Endothelial cell of umbilical vein (primary cell): Measurements from ENCODE around the gene SLC35F5. TPM values are rescaled to one million over a fixed set of nuclear protein-coding genes. Genes with fewer than 3 reads are reported as not detected.

Source experiments
- BruUV-seq: library from RNA; stranded (reverse); fragments of 400-500 nt; replicated peaks from 2 replicates; lab custom pipeline; 2021; lab: Mats Ljungman, UMichigan
- CTCF ChIA-PET: fragments of 300-600, 350-600 bp; sonication (Branson Sonifier 250); formaldehyde crosslinking; loops from one replicate; lab custom pipeline; 2021; ENCODE audit warnings: antibody characterized with exemption, inconsistent platforms; lab: Charles Lee
- POLR2A ChIA-PET: fragments of 300-600, 350-600 bp; sonication (Branson Sonifier 250); formaldehyde crosslinking; loops from one replicate; lab custom pipeline; 2021; ENCODE audit warnings: antibody characterized with exemption, inconsistent platforms; lab: Charles Lee
- DNase-seq: peaks from one replicate; pipeline ENCODE4 v3.0.0-alpha.2; 2011; ENCODE audit warnings: low read depth, low spot score
- FAIRE-seq: peaks from 2 replicates; lab custom pipeline; 2011; peaks lifted over from hg19 to GRCh38; lab: Jason Lieb, UNC
- H2AFZ ChIP-seq: 2 replicates; pipeline ENCODE4 v1.6.0; 2012; ENCODE audit warnings: low read depth, low read length, control low read depth, inconsistent platforms
- H3K27ac ChIP-seq: 2 replicates; pipeline ENCODE4 v1.5.1; 2011; ENCODE audit warnings: low read depth, mild to moderate bottlenecking, control low read depth, low read length, moderate library complexity; ENCODE audit not compliant: insufficient read depth
- H3K27me3 ChIP-seq, 2 experiments: 2 replicates each; pipeline versions ENCODE4 v1.6.0 to v1.6.1; 2011; ENCODE audit warnings: low read length in 2 of 2, mixed read lengths in 1 of 2; ENCODE audit not compliant: control insufficient read depth in 2 of 2, insufficient read depth in 2 of 2
- H3K36me3 ChIP-seq, 2 experiments: 2 replicates in 1 of 2; 3 replicates in 1 of 2; pipeline ENCODE4 v1.5.1; 2011; ENCODE audit warnings: low read length in 2 of 2, mild to moderate bottlenecking in 1 of 2, moderate library complexity in 1 of 2; ENCODE audit not compliant: control insufficient read depth in 2 of 2, insufficient read depth in 2 of 2; ENCODE audit errors: extremely low read depth in 1 of 2
- H3K4me1 ChIP-seq: 3 replicates; pipeline ENCODE4 v1.5.1; 2011; ENCODE audit warnings: mild to moderate bottlenecking, low read length; ENCODE audit not compliant: control insufficient read depth, insufficient read depth; ENCODE audit errors: extremely low read depth
- H3K4me2 ChIP-seq: 2 replicates; pipeline ENCODE4 v1.6.1; 2011; ENCODE audit warnings: low read length, control low read depth, mixed read lengths; ENCODE audit not compliant: insufficient read depth
- H3K4me3 ChIP-seq, 3 experiments: fragments of 200-600 bp in 1 of 3; sonication (generic), shearing (Covaris generic) in 1 of 3; replicated peaks in 1 of 3; 2 replicates each; pipeline ENCODE4 v1.5.1; 2011 to 2016; ENCODE audit warnings: control low read depth in 3 of 3, low read length in 3 of 3, mild to moderate bottlenecking in 2 of 3, inconsistent platforms in 1 of 3, low read depth in 1 of 3, moderate library complexity in 1 of 3; ENCODE audit not compliant: insufficient read depth in 1 of 3
- H3K79me2 ChIP-seq: 2 replicates; pipeline ENCODE4 v1.6.0; 2012; ENCODE audit warnings: low read length, inconsistent platforms; ENCODE audit not compliant: control insufficient read depth, insufficient read depth
- H3K9ac ChIP-seq: replicated peaks from 2 replicates; pipeline ENCODE3; 2011; ENCODE audit warnings: low read length, control low read depth; ENCODE audit not compliant: insufficient read depth; ENCODE audit errors: extremely low read depth
- H3K9me1 ChIP-seq: replicated peaks from 3 replicates; pipeline ENCODE4 v1.6.0; 2011; ENCODE audit warnings: mild to moderate bottlenecking, low read length; ENCODE audit not compliant: control insufficient read depth, insufficient read depth; ENCODE audit errors: extremely low read depth
- H3K9me3 ChIP-seq: replicated peaks from 2 replicates; pipeline ENCODE4 v1.5.1; 2012; ENCODE audit warnings: low read length, inconsistent platforms; ENCODE audit not compliant: control insufficient read depth, insufficient read depth
- H4K20me1 ChIP-seq: replicated peaks from 2 replicates; pipeline ENCODE3; 2011; ENCODE audit warnings: mild to moderate bottlenecking, low read length; ENCODE audit not compliant: control insufficient read depth, insufficient read depth; ENCODE audit errors: extremely low read depth
- EZH2 ChIP-seq: IDR thresholded peaks from 2 replicates; pipeline ENCODE4 v1.6.1; 2012; ENCODE audit warnings: borderline replicate concordance, low read depth, mild to moderate bottlenecking, moderate library complexity, low read length, inconsistent platforms; ENCODE audit not compliant: severe bottlenecking
- FOS ChIP-seq: IDR thresholded peaks from 2 replicates; pipeline ENCODE4 v1.6.1; 2011; ENCODE audit warnings: mild to moderate bottlenecking, low read length, moderate library complexity, borderline replicate concordance; ENCODE audit not compliant: insufficient read depth
- GATA2 ChIP-seq: IDR thresholded peaks from 2 replicates; pipeline ENCODE4 v1.7.0; 2011; ENCODE audit warnings: low read depth, mild to moderate bottlenecking, moderate library complexity, mixed read lengths, low read length; ENCODE audit not compliant: insufficient read length, insufficient read depth
- JUN ChIP-seq: IDR thresholded peaks from 2 replicates; pipeline ENCODE4 v1.6.1; 2011; ENCODE audit warnings: borderline replicate concordance, low read depth; ENCODE audit not compliant: insufficient read length, insufficient read depth
- MYC ChIP-seq: IDR thresholded peaks from one replicate; pipeline ENCODE4 v1.6.1; 2011; ENCODE audit warnings: mild to moderate bottlenecking, low read depth, low read length
- POLR2A ChIP-seq: IDR thresholded peaks from 2 replicates; pipeline ENCODE4 v1.6.1; 2012; ENCODE audit warnings: low read depth, mild to moderate bottlenecking, control low read depth, low read length
- POLR2AphosphoS5 ChIP-seq: IDR thresholded peaks from 2 replicates; pipeline ENCODE4 v1.6.1; 2012; ENCODE audit warnings: low read depth, mild to moderate bottlenecking, control low read depth, low read length, moderate library complexity; ENCODE audit not compliant: insufficient read depth
- dilution Hi-C: fragments of 300-500 bp; cut with MboI; formaldehyde crosslinking; loops from one replicate; pipeline ENCODE4 v1.15.0; 2019; ENCODE audit warnings: low sequenced_read_pairs; ENCODE audit not compliant: extremely low pct_ligation_motif_present
- intact Hi-C: fragments of 100-400 bp; cut with micrococcal nuclease; formaldehyde crosslinking; loops from one replicate; pipeline ENCODE4 v1.10.0; 2022
- polyA plus RNA-seq, 4 experiments: library from polyadenylated mRNA; depleted of rRNA in 3 of 4; stranded (reverse) in 3 of 4; unstranded in 1 of 4; fragments of >200 nt; gene quantifications; 2 replicates each; pipeline versions ENCODE4 v1.2.1 to v1.2.3, GENCODE V29; 2011 to 2012; ENCODE audit warnings: missing spikeins in 1 of 4
- total RNA-seq: library from RNA; stranded (reverse); gene quantifications from 2 replicates; pipeline ENCODE4 v1.2.3, GENCODE V29; 2021
- TF ChIP-seq, protein P1 (sequence below): IDR thresholded peaks from 2 replicates; pipeline ENCODE4 v1.6.1; 2011; ENCODE audit not compliant: insufficient read depth, insufficient read length
- TF ChIP-seq, protein P2 (sequence below), 2 donors: IDR thresholded peaks; 1 replicate in 1 of 2; 2 replicates in 1 of 2; pipeline ENCODE4 v1.5.1; 2011; ENCODE audit warnings: low read length in 2 of 2, mild to moderate bottlenecking in 2 of 2, moderate library complexity in 2 of 2, control low read depth in 1 of 2, inconsistent platforms in 1 of 2, low read depth in 1 of 2; ENCODE audit not compliant: insufficient read depth in 1 of 2; ENCODE audit errors: extremely low read depth in 1 of 2

SLC35F5 gene
- total and polyA plus RNA-seq, 2 donors (not counting 3 experiments of a cell fraction or from before 2014, with no cell fraction given), result 22.4 to 51.1 TPM

DNA sequence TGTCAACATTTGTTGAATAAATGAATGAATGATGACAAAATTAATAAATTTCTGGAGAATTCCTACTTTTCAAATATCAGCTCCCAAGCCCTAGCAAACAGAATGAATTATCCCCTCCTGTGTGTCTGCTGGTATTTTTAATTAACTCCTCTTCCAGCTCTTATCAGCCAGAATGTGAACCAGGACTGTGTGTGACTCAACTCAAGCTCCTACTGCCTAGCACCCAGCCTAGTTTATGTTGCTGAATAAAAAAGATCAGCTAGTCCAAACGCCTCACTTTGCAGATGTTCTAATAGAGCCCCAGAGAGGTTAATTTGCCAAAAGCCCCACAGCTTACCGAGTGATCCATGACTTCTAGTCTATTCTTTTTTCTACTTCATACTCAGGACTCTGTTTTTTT lies 79.1 kb downstream of the SLC35F5 start:
- no peak overlapping the region for H3K4me3 ChIP-seq
- DNase-seq, result no peak
- H2AFZ ChIP-seq, result no peak overlapping the region
- H4K20me1 ChIP-seq, result no peaks in the 10 kb centered on the region
- H3K4me2 ChIP-seq, result no peak overlapping the region
- H3K9me3 ChIP-seq, result no peaks in the 10 kb centered on the region
- no peak for FAIRE-seq
- TF ChIP-seq POLR2AphosphoS5 (no peak), FOS (no peak), POLR2A (no peak), MYC (no peak), EZH2 (no peak), GATA2 (no peak), JUN (no peak)
- TF ChIP-seq, protein P1, sequence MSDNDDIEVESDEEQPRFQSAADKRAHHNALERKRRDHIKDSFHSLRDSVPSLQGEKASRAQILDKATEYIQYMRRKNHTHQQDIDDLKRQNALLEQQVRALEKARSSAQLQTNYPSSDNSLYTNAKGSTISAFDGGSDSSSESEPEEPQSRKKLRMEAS, result no peak
- TF ChIP-seq, protein P2, sequence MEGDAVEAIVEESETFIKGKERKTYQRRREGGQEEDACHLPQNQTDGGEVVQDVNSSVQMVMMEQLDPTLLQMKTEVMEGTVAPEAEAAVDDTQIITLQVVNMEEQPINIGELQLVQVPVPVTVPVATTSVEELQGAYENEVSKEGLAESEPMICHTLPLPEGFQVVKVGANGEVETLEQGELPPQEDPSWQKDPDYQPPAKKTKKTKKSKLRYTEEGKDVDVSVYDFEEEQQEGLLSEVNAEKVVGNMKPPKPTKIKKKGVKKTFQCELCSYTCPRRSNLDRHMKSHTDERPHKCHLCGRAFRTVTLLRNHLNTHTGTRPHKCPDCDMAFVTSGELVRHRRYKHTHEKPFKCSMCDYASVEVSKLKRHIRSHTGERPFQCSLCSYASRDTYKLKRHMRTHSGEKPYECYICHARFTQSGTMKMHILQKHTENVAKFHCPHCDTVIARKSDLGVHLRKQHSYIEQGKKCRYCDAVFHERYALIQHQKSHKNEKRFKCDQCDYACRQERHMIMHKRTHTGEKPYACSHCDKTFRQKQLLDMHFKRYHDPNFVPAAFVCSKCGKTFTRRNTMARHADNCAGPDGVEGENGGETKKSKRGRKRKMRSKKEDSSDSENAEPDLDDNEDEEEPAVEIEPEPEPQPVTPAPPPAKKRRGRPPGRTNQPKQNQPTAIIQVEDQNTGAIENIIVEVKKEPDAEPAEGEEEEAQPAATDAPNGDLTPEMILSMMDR (IDR thresholded peaks at IDR 0.05; ENCODE audit: extremely low read depth in 1 of 2, insufficient read depth in 1 of 2, low read depth in 1 of 2, low read length in 2 of 2), result no peak
- H3K27ac ChIP-seq, result no peak overlapping the region
- dilution Hi-C loops, result no loop called here
- peaks cover 2% of the 10 kb centered on the region in 2 experiments for H3K27me3 ChIP-seq
- no TSS peak for BruUV-seq
- no peaks in the 10 kb centered on the region for H3K9me1 ChIP-seq
- intact Hi-C loops, result no loop called here
- no peaks in the 10 kb centered on the region for H3K4me1 ChIP-seq
- H3K9ac ChIP-seq, result no peak overlapping the region
- no peaks in the 10 kb centered on the region for H3K79me2 ChIP-seq
- ChIA-PET POLR2A (no interaction called here), CTCF (interaction anchor here (1.9 kb wide), 1 partner anchor 8 kb away, joined by 5 read pairs; no protein-coding TSS in a partner anchor)
- H3K36me3 ChIP-seq, result no peaks in the 10 kb centered on the region
